Left lung (tissue), 10 donors: ENCODE results near the gene TMEM245. TPM values are rescaled to one million over a fixed set of nuclear protein-coding genes. Genes with fewer than 3 reads are reported as not detected.

ENCODE experiments used
- ATAC-seq: fragments of 200-7000 bp; cut with Tn5 transposase; one replicate; pipeline ENCODE4 v1.9.1; 2020; ENCODE audit warnings: moderate library complexity
- DNase-seq, 4 donors: peaks; one replicate each; pipeline ENCODE4 v3.0.0-alpha.2; 2013 to 2020
- H3K27ac ChIP-seq, 2 donors: fragments of 200-600 bp; sonication (generic) in 1 of 2; one replicate each; pipeline versions ENCODE4 v1.5.0 to v1.8.0; 2020 to 2021
- H3K27me3 ChIP-seq, 2 donors: fragments of 200-600 bp; sonication (generic) in 1 of 2; one replicate each; pipeline versions ENCODE4 v1.5.0 to v1.8.0; 2020 to 2021
- H3K36me3 ChIP-seq, 2 donors: fragments of 200-600 bp; sonication (generic) in 1 of 2; one replicate each; pipeline versions ENCODE4 v1.5.0 to v1.8.0; 2020 to 2021
- H3K4me1 ChIP-seq, 2 donors: fragments of 200-600 bp; one replicate each; pipeline ENCODE4 v1.8.0; 2021
- H3K4me3 ChIP-seq, 2 donors: fragments of 200-600 bp; sonication (generic) in 1 of 2; one replicate each; pipeline versions ENCODE4 v1.5.0 to v1.8.0; 2020 to 2021; ENCODE audit warnings: mild to moderate bottlenecking in 1 of 2
- H3K9me3 ChIP-seq, 2 donors: fragments of 200-600 bp; sonication (generic) in 1 of 2; one replicate each; pipeline versions ENCODE4 v1.5.0 to v1.8.0; 2020 to 2021
- CTCF ChIP-seq, 2 donors: fragments of 200-600 bp; sonication (generic) in 1 of 2; IDR thresholded peaks; one replicate each; pipeline versions ENCODE4 v1.5.0 to v1.8.0; 2021; ENCODE audit warnings: antibody characterized with exemption in 2 of 2
- intact Hi-C, 2 donors: fragments of 100-400 bp; cut with DNase I; formaldehyde crosslinking; loops; one replicate each; pipeline versions ENCODE4 v1.11.2 to v1.14.2; 2022
- polyA plus RNA-seq, 6 donors: library from polyadenylated mRNA; unstranded; fragments of 120-200 nt; gene quantifications; one replicate each; pipeline ENCODE4 v1.2.1, GENCODE V29; 2013; ENCODE audit not compliant: insufficient read length in 6 of 6
- total RNA-seq, 2 donors: library from RNA; stranded (reverse); fragmentation: NEBNext Ultra II Directional; extraction: Animal tissue kit (Norgen Biotek cat#: 25700); gene quantifications; one replicate each; pipeline ENCODE4 v1.2.1, GENCODE V29; 2021
- donor health status: DM: no; HTN: yes; CAD: no.
- donor health status: DM: no; HTN: no; CAD: no.

Gene TMEM245
- total and polyA plus RNA-seq, 8 donors = 61.0 to 89.2 (median 81.7) TPM

- Histone ChIP-seq H3K4me1 (no peaks in the 10 kb centered on the region), H3K9me3 (no peaks in the 10 kb centered on the region), H3K27ac (no peak overlapping the region), H3K27me3 (no peaks in the 10 kb centered on the region), H3K4me3 (no peak overlapping the region), H3K36me3 (peaks cover 0 to 43% of the 10 kb centered on the region in 2 donors)
- DNase-seq (no peak), ATAC-seq (no peak)
- no peak for TF ChIP-seq CTCF (IDR thresholded peaks at IDR 0.05)
- intact Hi-C loops = no loop called here
These were observed 34.2 kb downstream of the TMEM245 start for GRCh38 chr9:109085510-109085909.

GRCh38 chr9:109083813-109084405 lies 35.8 kb downstream of the TMEM245 start:
- peak; percentile 71 for ATAC-seq
- TF ChIP-seq CTCF (IDR thresholded peaks at IDR 0.05) = no peak
- Histone ChIP-seq H3K9me3 (no peaks in the 10 kb centered on the region), H3K4me1 (no peaks in the 10 kb centered on the region), H3K36me3 (peaks cover 0 to 36% of the 10 kb centered on the region in 2 donors), H3K27me3 (no peaks in the 10 kb centered on the region), H3K27ac (no peak overlapping the region), H3K4me3 (no peak overlapping the region)
- intact Hi-C loops = no loop called here
- DNase-seq = no peak

- H3K27ac ChIP-seq = no peak overlapping the region
- ATAC-seq = no peak
- H3K4me1 ChIP-seq = no peaks in the 10 kb centered on the region
- intact Hi-C loops = no loop called here
- TF ChIP-seq CTCF (IDR thresholded peaks at IDR 0.05) = no peak
- peaks cover 0 to 36% of the 10 kb centered on the region in 2 donors for H3K36me3 ChIP-seq
- H3K9me3 ChIP-seq = no peaks in the 10 kb centered on the region
- DNase-seq = no peak
- H3K4me3 ChIP-seq = no peak overlapping the region
- no peaks in the 10 kb centered on the region for H3K27me3 ChIP-seq
These were observed 36.6 kb downstream of the TMEM245 start for GRCh38 chr9:109083141-109083540.

- no peaks in the 10 kb centered on the region for H3K4me1 ChIP-seq
- no peaks in the 10 kb centered on the region for H3K9me3 ChIP-seq
- no peak overlapping the region for H3K4me3 ChIP-seq
- no peak overlapping the region for H3K27ac ChIP-seq
- peaks cover 0 to 29% of the 10 kb centered on the region in 2 donors for H3K36me3 ChIP-seq
- no peaks in the 10 kb centered on the region for H3K27me3 ChIP-seq
- TF ChIP-seq CTCF (IDR thresholded peaks at IDR 0.05) = no peak
- intact Hi-C loops = no loop called here
- ATAC-seq = no peak
- no peak for DNase-seq
These were observed 37.6 kb downstream of the TMEM245 start for GRCh38 chr9:109082091-109082620.

- no peaks in the 10 kb centered on the region for H3K9me3 ChIP-seq
- no peaks in the 10 kb centered on the region for H3K27me3 ChIP-seq
- H3K4me3 ChIP-seq = no peak overlapping the region
- no peak for TF ChIP-seq CTCF (IDR thresholded peaks at IDR 0.05)
- H3K27ac ChIP-seq = no peak overlapping the region
- H3K36me3 ChIP-seq = peaks cover 0 to 42% of the 10 kb centered on the region in 2 donors
- H3K4me1 ChIP-seq = no peaks in the 10 kb centered on the region
- no peak for DNase-seq
- ATAC-seq = no peak
- intact Hi-C loops = no loop called here
These were observed 45.4 kb downstream of the TMEM245 start for GRCh38 chr9:109074236-109074889.
